PC-9 (cell line): ENCODE data around the gene ATP6V1E1. TPM values are rescaled to one million over a fixed set of nuclear protein-coding genes. Genes with fewer than 3 reads are reported as not detected.

Experiments used
- BruUV-seq: library from RNA; stranded (reverse); fragments of 400-500 nt; replicated peaks from 2 replicates; lab custom pipeline; 2021; lab: Mats Ljungman, UMichigan
- CTCF ChIA-PET: fragments of 300-600 bp; sonication (Branson Sonifier 250); formaldehyde crosslinking; loops from one replicate; lab custom pipeline; 2022; ENCODE audit warnings: antibody characterized with exemption; lab: Charles Lee
- POLR2A ChIA-PET: fragments of 300-600 bp; sonication (Branson Sonifier 250); formaldehyde crosslinking; loops from one replicate; lab custom pipeline; 2022; ENCODE audit warnings: antibody characterized with exemption; ENCODE audit not compliant: unreplicated experiment; lab: Charles Lee
- DNase-seq, 2 experiments: peaks; one replicate each; pipeline versions ENCODE4 v3.0.0 to v3.0.0-alpha.2; 2015 to 2022; ENCODE audit warnings: mixed read lengths in 1 of 2
- H2AFZ ChIP-seq: fragments of 200-600 bp; sonication (generic); 2 replicates; pipeline ENCODE4 v1.8.1; 2017; ENCODE audit warnings: antibody characterized with exemption
- H3F3A ChIP-seq: fragments of 200-600 bp; sonication (generic); 2 replicates; pipeline ENCODE4 v1.8.1; 2017; ENCODE audit warnings: antibody characterized with exemption, mild to moderate bottlenecking, low read depth; ENCODE audit not compliant: insufficient read depth
- H3K27ac ChIP-seq: fragments of 200-600 bp; sonication (generic); 2 replicates; pipeline ENCODE4 v1.6.1; 2016; ENCODE audit warnings: mixed run types
- H3K27me3 ChIP-seq: fragments of 200-600 bp; sonication (generic); 2 replicates; pipeline ENCODE4 v1.6.1; 2016; ENCODE audit warnings: low read depth, mixed run types; ENCODE audit not compliant: insufficient read depth
- H3K36me3 ChIP-seq: fragments of 200-600 bp; sonication (generic); 2 replicates; pipeline ENCODE4 v1.6.1; 2016; ENCODE audit warnings: low read depth, mixed run types
- H3K4me1 ChIP-seq: fragments of 200-600 bp; sonication (generic); replicated peaks from 2 replicates; pipeline ENCODE4 v1.6.1; 2016; ENCODE audit warnings: mixed run types; ENCODE audit not compliant: insufficient read depth
- H3K4me2 ChIP-seq: fragments of 200-600 bp; sonication (generic); 2 replicates; pipeline ENCODE4 v1.6.1; 2017; ENCODE audit warnings: mixed run types
- H3K4me3 ChIP-seq: fragments of 200-600 bp; sonication (generic); 2 replicates; pipeline ENCODE4 v1.6.1; 2016; ENCODE audit warnings: mixed run types
- H3K79me2 ChIP-seq: fragments of 200-600 bp; sonication (generic); 2 replicates; pipeline ENCODE4 v1.6.1; 2017; ENCODE audit warnings: low read depth, mixed run types
- H3K9me2 ChIP-seq: fragments of 200-600 bp; sonication (generic); 2 replicates; pipeline ENCODE4 v1.8.1; 2017; ENCODE audit warnings: mild to moderate bottlenecking; ENCODE audit not compliant: insufficient read depth
- H3K9me3 ChIP-seq: fragments of 200-600 bp; sonication (generic); 2 replicates; pipeline ENCODE4 v1.8.1; 2016; ENCODE audit warnings: low read depth; ENCODE audit not compliant: insufficient read depth
- H4K20me1 ChIP-seq: fragments of 200-600 bp; sonication (generic); 2 replicates; pipeline ENCODE4 v1.8.1; 2017; ENCODE audit not compliant: insufficient read depth
- EZH2 ChIP-seq: fragments of 200-600 bp; sonication (generic); IDR thresholded peaks from 2 replicates; pipeline ENCODE4 v1.8.0; 2017; ENCODE audit warnings: antibody characterized with exemption, low read depth
- intact Hi-C: fragments of 100-400 bp; cut with micrococcal nuclease; formaldehyde crosslinking; loops from one replicate; pipeline ENCODE4 v1.10.0; 2022; ENCODE audit not compliant: unreplicated experiment
- total RNA-seq: library from RNA; stranded (reverse); gene quantifications from 2 replicates; pipeline ENCODE4 v1.2.3, GENCODE V29; 2021
- TF ChIP-seq, protein P1 (sequence below): fragments of 200-600 bp; sonication (generic); conservative IDR thresholded peaks from 2 replicates; pipeline ENCODE4 v1.6.1; 2017; ENCODE audit warnings: mixed run types, antibody characterized with exemption, mild to moderate bottlenecking, moderate library complexity

Gene ATP6V1E1
- total RNA-seq, 1 experiment from 2014 or later, result 58.0 TPM

DNA sequence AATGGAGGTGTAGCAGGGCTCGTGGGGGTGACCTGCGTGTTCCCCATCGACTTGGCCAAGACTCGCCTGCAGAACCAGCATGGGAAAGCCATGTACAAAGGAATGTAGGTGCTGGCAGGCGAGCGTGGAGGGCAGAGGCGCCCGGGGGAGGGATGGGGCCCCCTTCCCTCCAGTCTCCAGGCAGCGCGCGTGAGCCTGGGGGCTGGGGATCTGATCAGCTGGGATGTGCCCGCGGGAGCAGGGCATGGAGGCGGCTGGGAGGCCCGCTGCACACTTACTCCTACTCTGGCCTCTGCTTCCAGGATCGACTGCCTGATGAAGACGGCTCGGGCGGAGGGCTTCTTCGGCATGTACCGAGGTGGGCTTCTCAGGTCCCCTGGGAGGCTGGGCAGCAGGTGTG lies 47.5 kb downstream of the ATP6V1E1 start:
- Histone ChIP-seq H3K79me2 (no peaks in the 10 kb centered on the region), H3K27ac (no peak overlapping the region), H3K4me3 (no peak overlapping the region), H3K27me3 (no peaks in the 10 kb centered on the region), H3K36me3 (no peaks in the 10 kb centered on the region), H3K9me2 (no peaks in the 10 kb centered on the region), H3K9me3 (no peaks in the 10 kb centered on the region), H3K4me1 (peaks cover 6% of the 10 kb centered on the region; the same call in 1 of the 2 replicates), H4K20me1 (no peaks in the 10 kb centered on the region), H3F3A (peaks cover 7% of the 10 kb centered on the region), H2AFZ (no peak overlapping the region), H3K4me2 (no peak overlapping the region)
- DNase-seq, result no peak
- TF ChIP-seq, protein P1, sequence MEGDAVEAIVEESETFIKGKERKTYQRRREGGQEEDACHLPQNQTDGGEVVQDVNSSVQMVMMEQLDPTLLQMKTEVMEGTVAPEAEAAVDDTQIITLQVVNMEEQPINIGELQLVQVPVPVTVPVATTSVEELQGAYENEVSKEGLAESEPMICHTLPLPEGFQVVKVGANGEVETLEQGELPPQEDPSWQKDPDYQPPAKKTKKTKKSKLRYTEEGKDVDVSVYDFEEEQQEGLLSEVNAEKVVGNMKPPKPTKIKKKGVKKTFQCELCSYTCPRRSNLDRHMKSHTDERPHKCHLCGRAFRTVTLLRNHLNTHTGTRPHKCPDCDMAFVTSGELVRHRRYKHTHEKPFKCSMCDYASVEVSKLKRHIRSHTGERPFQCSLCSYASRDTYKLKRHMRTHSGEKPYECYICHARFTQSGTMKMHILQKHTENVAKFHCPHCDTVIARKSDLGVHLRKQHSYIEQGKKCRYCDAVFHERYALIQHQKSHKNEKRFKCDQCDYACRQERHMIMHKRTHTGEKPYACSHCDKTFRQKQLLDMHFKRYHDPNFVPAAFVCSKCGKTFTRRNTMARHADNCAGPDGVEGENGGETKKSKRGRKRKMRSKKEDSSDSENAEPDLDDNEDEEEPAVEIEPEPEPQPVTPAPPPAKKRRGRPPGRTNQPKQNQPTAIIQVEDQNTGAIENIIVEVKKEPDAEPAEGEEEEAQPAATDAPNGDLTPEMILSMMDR, result no peak
- TF ChIP-seq EZH2, result no peak
- no TSS peak for BruUV-seq
- ChIA-PET CTCF (no interaction called here), POLR2A (no interaction called here)
- intact Hi-C loops, result no loop called here

DNA sequence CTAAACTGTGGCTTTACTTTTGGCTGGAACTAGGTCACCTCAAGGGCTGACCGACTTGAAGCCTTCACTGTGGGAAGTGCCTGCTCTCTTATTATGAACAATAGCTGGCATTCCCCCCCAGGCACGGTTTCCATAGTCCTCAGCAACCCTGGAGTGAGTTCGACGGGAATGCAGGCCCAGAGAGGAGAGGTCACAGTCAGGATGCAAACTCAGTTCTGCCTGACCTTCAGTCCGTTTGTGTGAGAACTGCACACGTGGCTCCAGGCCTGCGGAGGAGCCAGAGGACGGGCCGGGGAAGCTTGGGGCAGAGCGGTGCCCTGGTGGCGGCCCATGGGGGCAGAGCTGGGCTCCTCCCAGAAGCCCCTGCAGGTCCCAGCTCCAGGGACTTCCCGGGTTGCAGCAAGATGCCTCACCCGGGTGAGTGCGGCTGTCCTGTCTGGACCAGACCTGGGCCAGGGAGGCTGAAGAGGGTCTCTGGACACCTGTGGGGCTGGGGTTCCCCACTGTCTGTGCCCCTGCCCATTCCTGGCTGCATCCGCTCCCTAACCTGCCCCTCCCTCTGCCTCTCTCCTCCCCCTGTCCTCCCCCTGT lies 48.0 kb downstream of the ATP6V1E1 start:
- intact Hi-C loops, result no loop called here
- H3K27me3 ChIP-seq, result no peaks in the 10 kb centered on the region
- peaks cover 12% of the 10 kb centered on the region for H3F3A ChIP-seq
- no peak for DNase-seq
- H4K20me1 ChIP-seq, result no peaks in the 10 kb centered on the region
- H3K79me2 ChIP-seq, result no peaks in the 10 kb centered on the region
- no TSS peak for BruUV-seq
- no peak overlapping the region for H3K4me3 ChIP-seq
- H3K9me2 ChIP-seq, result no peaks in the 10 kb centered on the region
- no peak overlapping the region for H3K27ac ChIP-seq
- H2AFZ ChIP-seq, result no peak overlapping the region
- POLR2A ChIA-PET, result no interaction called here
- CTCF ChIA-PET, result interaction anchor here (0.6 kb wide), 1 partner anchor 111 kb away, joined by 3 read pairs; no protein-coding TSS in a partner anchor
- TF ChIP-seq, protein P1, result no peak
- TF ChIP-seq EZH2, result no peak
- H3K4me1 ChIP-seq, result peaks cover 11% of the 10 kb centered on the region; the same call in 1 of the 2 replicates
- H3K4me2 ChIP-seq, result no peak overlapping the region
- no peaks in the 10 kb centered on the region for H3K36me3 ChIP-seq
- no peaks in the 10 kb centered on the region for H3K9me3 ChIP-seq

DNA sequence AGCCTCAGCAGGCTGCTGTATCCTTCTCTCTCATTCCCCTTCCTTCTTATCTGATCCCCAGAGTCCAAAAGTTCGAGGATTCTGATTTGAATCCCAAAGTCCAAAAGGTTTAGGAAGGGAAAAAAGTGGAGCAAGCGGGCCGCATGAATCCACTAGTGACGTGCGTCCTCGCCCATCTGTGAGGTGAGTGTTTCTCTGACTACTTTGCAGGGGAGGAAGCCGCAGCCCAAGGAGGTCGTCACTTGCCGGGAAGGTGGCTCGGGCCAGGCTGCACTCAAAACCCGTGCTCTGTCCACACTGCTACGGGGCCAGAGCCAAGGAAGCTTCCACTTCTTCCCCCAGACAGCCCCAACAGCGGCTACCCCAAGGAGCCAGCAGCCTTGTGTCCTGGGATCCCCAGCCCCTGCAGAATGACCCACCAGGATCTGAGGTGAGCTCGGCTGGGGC lies 49.0 kb downstream of the ATP6V1E1 start:
- POLR2A ChIA-PET, result no interaction called here
- Histone ChIP-seq H2AFZ (no peak overlapping the region), H3K27ac (no peak overlapping the region), H3K36me3 (no peaks in the 10 kb centered on the region), H3K4me3 (no peak overlapping the region), H3K4me2 (no peak overlapping the region), H3K27me3 (no peaks in the 10 kb centered on the region), H3K79me2 (no peaks in the 10 kb centered on the region), H3K4me1 (peaks cover 14% of the 10 kb centered on the region; the same call in 1 of the 2 replicates), H3K9me3 (no peaks in the 10 kb centered on the region), H4K20me1 (no peaks in the 10 kb centered on the region), H3K9me2 (no peaks in the 10 kb centered on the region), H3F3A (peaks cover 15% of the 10 kb centered on the region)
- CTCF ChIA-PET, result interaction anchor here (0.6 kb wide), 1 partner anchor 112 kb away, joined by 3 read pairs; no protein-coding TSS in a partner anchor
- TF ChIP-seq, protein P1, result no peak
- TF ChIP-seq EZH2, result no peak
- BruUV-seq, result no TSS peak
- intact Hi-C loops, result no loop called here
- DNase-seq, result no peak
